SK-N-MC (cell line): ENCODE measurements around the gene BAHCC1.

ENCODE experiments used
- DNase-seq: peaks from one replicate; pipeline ENCODE4 v3.0.0-alpha.2; 2011; ENCODE audit warnings: low read depth, low spot score
- H3K27ac ChIP-seq: fragments of 200-600 bp; sonication (generic); 2 replicates; pipeline ENCODE4 v1.5.1; 2016; ENCODE audit warnings: mixed run types
- H3K36me3 ChIP-seq: fragments of 200-600 bp; sonication (generic); 2 replicates; pipeline ENCODE4 v1.6.1; 2017; ENCODE audit warnings: antibody characterized with exemption, low read length, mixed read lengths; ENCODE audit not compliant: insufficient read depth
- H3K4me3 ChIP-seq: fragments of 200-600 bp; sonication (generic); 2 replicates; pipeline ENCODE4 v1.5.1; 2016
- H3K9ac ChIP-seq: fragments of 200-600 bp; sonication (generic); 2 replicates; pipeline ENCODE4 v1.8.0; 2017; ENCODE audit warnings: mixed run types, mixed read lengths; ENCODE audit not compliant: insufficient read length
- H3K9me3 ChIP-seq: fragments of 200-600 bp; sonication (generic); 2 replicates; pipeline ENCODE4 v1.6.1; 2017; ENCODE audit warnings: low read depth, mild to moderate bottlenecking, antibody characterized with exemption, low read length, moderate library complexity, mixed read lengths
- EZH2 ChIP-seq: fragments of 200-600 bp; sonication (generic); IDR thresholded peaks from one replicate; pipeline ENCODE4 v1.6.1; 2017; ENCODE audit warnings: antibody characterized with exemption
- FOXP2 ChIP-seq: optimal IDR thresholded peaks from 2 replicates; pipeline ENCODE3; 2011; ENCODE audit warnings: mild to moderate bottlenecking, moderate library complexity; ENCODE audit not compliant: insufficient read depth; ENCODE audit errors: extremely low read length, control extremely low read depth
- POLR2AphosphoS5 ChIP-seq: IDR thresholded peaks from 2 replicates; pipeline ENCODE4 v1.6.1; 2012; ENCODE audit warnings: mild to moderate bottlenecking, low read depth, low read length, borderline replicate concordance

The BAHCC1 gene

GRCh38 chr17:81378941-81379511 lies 16.2 kb upstream of the BAHCC1 start:
- no peak for DNase-seq
- no peak overlapping the region for H3K27ac ChIP-seq
- no peaks in the 10 kb centered on the region for H3K9me3 ChIP-seq
- no peak overlapping the region for H3K4me3 ChIP-seq
- TF ChIP-seq POLR2AphosphoS5 = no peak
- TF ChIP-seq EZH2 = no peak
- TF ChIP-seq FOXP2 = no peak
- H3K9ac ChIP-seq = no peak overlapping the region
- H3K36me3 ChIP-seq = no peaks in the 10 kb centered on the region

- TF ChIP-seq POLR2AphosphoS5 (no peak), FOXP2 (no peak), EZH2 (no peak)
- H3K36me3 ChIP-seq = no peaks in the 10 kb centered on the region
- no peak overlapping the region for H3K27ac ChIP-seq
- DNase-seq = no peak
- H3K9ac ChIP-seq = no peak overlapping the region
- H3K9me3 ChIP-seq = no peaks in the 10 kb centered on the region
- no peak overlapping the region for H3K4me3 ChIP-seq
Measured at GRCh38 chr17:81379523-81379942, 15.7 kb upstream of the BAHCC1 start.

GRCh38 chr17:81380131-81380530 lies 15.1 kb upstream of the BAHCC1 start:
- no peak for TF ChIP-seq EZH2
- no peak for TF ChIP-seq FOXP2
- no peak for TF ChIP-seq POLR2AphosphoS5
- H3K36me3 ChIP-seq = no peaks in the 10 kb centered on the region
- no peak overlapping the region for H3K4me3 ChIP-seq
- no peak overlapping the region for H3K9ac ChIP-seq
- H3K27ac ChIP-seq = no peak overlapping the region
- H3K9me3 ChIP-seq = no peaks in the 10 kb centered on the region
- no peak for DNase-seq

GRCh38 chr17:81380666-81381518 lies 14.4 kb upstream of the BAHCC1 start:
- Histone ChIP-seq H3K27ac (no peak overlapping the region), H3K4me3 (no peak overlapping the region), H3K9ac (no peak overlapping the region), H3K36me3 (no peaks in the 10 kb centered on the region), H3K9me3 (no peaks in the 10 kb centered on the region)
- DNase-seq = no peak
- no peak for TF ChIP-seq EZH2
- TF ChIP-seq POLR2AphosphoS5 = no peak
- TF ChIP-seq FOXP2 = no peak

- no peak overlapping the region for H3K4me3 ChIP-seq
- H3K9ac ChIP-seq = no peak overlapping the region
- TF ChIP-seq POLR2AphosphoS5 (no peak), EZH2 (no peak), FOXP2 (no peak)
- H3K27ac ChIP-seq = no peak overlapping the region
- DNase-seq = no peak
- no peaks in the 10 kb centered on the region for H3K36me3 ChIP-seq
- H3K9me3 ChIP-seq = no peaks in the 10 kb centered on the region
Measured at GRCh38 chr17:81381632-81382577, 13.4 kb upstream of the BAHCC1 start.

GRCh38 chr17:81382851-81383250 lies 12.4 kb upstream of the BAHCC1 start:
- Histone ChIP-seq H3K36me3 (no peaks in the 10 kb centered on the region), H3K9me3 (no peaks in the 10 kb centered on the region), H3K4me3 (no peak overlapping the region), H3K27ac (no peak overlapping the region), H3K9ac (no peak overlapping the region)
- no peak for TF ChIP-seq POLR2AphosphoS5
- no peak for TF ChIP-seq EZH2
- no peak for TF ChIP-seq FOXP2
- DNase-seq = no peak

- no peak for DNase-seq
- Histone ChIP-seq H3K36me3 (no peaks in the 10 kb centered on the region), H3K9ac (no peak overlapping the region), H3K9me3 (no peaks in the 10 kb centered on the region), H3K4me3 (no peak overlapping the region), H3K27ac (no peak overlapping the region)
- TF ChIP-seq POLR2AphosphoS5 (no peak), FOXP2 (no peak), EZH2 (no peak)
Measured at GRCh38 chr17:81383504-81384421, 11.5 kb upstream of the BAHCC1 start.
